Activated effector memory CD4-positive, alpha-beta T cell treated with anti-CD3 and anti-CD28 coated beads, Interleukin-2, amount 50 U/mL, for 16 hours (primary cell): ENCODE data around the gene CSF3.

Experiments
- DNase-seq: peaks from one replicate; pipeline ENCODE4 v3.0.0-alpha.2; 2020

CSF3 gene, protein sequence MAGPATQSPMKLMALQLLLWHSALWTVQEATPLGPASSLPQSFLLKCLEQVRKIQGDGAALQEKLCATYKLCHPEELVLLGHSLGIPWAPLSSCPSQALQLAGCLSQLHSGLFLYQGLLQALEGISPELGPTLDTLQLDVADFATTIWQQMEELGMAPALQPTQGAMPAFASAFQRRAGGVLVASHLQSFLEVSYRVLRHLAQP

GRCh38 chr17:40015005-40015997 is at the start of gene CSF3:
Gene CSF3 (plus strand): TSS chr17:40015440. CDS start chr17:40015475, 35 bp downstream.
- DNase-seq, result no peak

DNA sequence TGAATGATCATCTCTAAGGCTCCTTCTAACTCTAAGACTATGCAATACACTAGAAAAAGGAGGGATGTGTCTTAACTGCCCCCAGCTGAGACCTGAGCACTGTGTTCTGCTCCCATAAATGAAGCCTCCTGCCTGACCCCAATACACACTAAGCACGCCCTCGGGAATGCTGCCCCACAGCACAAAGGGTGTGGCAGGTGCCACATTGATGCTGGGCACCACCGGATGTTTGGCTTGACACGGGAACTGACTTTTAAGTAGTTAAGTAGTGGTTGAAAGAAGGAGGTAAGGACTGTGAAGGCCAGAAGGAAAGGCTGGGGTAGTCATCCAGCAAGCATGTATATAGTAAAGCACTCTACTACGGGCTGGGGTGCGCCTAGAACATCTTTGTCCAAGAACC is 48.5 kb upstream of the CSF3 start:
- DNase-seq, result no peak

- DNase-seq, result no peak
Measured at GRCh38 chr17:39968761-39969160, 46.5 kb upstream of the CSF3 start.

DNA sequence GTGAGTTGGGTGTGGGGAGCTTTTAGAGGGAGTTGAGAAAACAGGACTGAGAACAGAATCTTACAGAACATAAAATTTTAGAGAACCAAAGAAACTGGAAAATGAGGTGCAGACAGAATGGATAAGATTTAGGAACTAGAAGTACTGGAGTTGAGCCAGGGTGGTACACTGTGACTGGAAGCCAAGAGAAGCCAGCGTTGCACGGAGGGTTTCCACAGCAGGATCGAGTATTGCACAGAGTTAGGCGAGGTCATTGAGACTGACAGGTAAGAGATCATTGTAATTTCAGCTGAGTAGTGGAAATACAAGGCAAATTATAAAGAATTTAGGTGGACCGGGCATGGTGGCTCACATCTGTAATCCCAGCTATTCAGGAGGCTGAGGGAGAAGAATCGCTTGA is 45.9 kb upstream of the CSF3 start:
- DNase-seq, result no peak

GRCh38 chr17:39970157-39970692 is 45.0 kb upstream of the CSF3 start:
- DNase-seq, result no peak

GRCh38 chr17:39971076-39971603 is 44.1 kb upstream of the CSF3 start:
- DNase-seq, result no peak

DNA sequence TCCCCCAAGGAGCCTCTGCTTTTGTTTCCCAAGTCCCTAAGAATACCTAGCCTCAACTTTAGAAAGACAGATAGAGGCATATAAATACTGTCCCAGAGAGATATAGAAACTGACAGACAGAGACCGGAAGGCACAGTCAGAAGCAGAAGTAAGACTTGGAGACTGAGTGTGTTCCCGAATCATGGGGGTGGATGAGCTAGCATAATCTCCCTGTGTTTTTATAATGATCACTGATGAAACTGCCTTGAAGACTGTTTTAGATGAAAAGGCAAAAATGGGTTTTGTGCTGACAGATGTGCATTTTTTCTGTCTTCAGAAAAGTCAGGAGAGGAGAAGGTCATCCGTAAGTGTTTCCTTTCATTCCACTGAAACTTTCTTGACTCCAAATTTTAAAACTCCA is 43.0 kb upstream of the CSF3 start:
- DNase-seq, result no peak

DNA sequence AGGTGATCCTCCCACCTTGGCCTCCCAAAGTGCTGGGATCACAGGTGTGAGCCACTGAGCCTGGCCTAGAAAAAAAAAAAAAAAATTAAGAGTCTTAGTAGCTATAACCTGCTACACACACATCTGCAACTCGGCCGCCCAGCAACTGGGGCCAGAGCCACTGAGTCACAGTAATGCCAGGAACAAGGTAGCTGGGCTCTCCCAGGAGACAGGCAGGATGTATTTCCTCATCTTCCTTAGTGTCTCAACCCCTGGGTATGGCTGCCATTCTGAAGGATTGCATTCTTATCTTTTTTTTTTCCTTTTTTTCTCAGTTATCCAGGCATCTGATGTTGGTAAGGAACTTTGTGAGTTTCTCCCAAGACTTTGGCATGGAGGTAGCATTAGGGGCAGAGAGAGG is 41.7 kb upstream of the CSF3 start:
- no peak for DNase-seq

DNA sequence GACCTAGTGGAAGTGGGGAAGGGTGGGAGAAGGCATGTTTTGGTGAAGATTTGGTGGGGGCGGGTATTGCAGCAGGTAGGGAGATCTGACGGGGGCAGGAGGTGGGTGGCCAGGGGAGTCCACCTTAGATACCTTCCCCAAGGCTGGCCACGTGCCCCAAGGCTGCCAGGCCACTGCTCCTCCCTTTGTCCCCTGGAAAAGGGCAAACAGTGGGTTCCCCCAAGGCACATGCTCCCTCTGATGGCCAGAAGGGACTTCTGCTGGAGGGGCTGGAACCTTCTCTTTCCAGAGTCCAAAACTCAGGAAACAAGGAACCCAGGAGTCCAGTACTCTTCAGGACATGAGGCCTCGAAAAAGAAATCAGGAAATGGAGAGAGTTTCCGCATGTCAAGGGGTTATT is 40.8 kb upstream of the CSF3 start:
- no peak for DNase-seq

DNA sequence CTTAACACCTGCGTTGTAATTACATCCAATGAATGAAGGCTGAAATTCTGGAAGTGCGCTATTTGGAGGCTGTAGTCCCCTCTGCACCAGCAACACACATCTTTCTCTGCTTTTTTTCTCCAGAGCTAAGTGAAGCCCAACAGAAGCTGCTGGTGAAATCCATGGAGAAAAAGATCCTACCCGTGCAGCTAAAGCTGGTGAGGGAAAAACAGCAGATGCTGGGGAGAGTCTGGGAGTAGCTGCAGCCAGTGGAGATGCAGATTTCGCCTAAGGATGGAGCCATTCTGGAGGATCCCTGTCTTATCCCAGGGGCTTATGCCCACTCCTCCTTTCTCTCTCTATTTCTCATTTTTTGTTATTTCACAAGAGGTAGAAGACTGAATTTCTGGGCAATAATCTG is 39.4 kb upstream of the CSF3 start:
- DNase-seq, result no peak

GRCh38 chr17:39979016-39979670 is 36.1 kb upstream of the CSF3 start:
- no peak for DNase-seq

DNA sequence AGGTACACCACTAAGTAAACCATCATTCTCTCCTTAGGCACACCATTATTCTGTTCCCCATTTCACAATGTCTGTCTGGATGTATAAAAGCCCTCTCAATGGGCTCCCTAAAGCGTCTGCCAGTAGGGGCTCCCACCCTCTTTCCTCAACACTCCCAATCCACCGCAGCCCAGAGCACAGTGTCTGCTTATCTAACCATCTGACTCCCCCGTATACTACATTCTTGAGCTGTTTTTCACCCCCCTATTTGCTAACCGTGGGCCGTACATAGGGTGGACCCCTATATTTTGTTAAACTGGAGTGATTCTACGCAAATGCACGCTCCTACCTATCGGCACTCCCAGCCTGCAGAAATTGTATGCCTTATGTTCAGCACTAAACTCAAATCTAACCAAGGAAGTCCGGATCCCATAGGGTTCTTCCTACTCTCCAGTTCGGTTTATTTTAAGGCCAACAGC is 35.3 kb upstream of the CSF3 start:
- DNase-seq, result no peak

- DNase-seq, result peak; percentile 99
Measured at GRCh38 chr17:39980351-39981206, 34.7 kb upstream of the CSF3 start, which contains the start of gene PSMD3. Gene PSMD3 (plus strand): TSS chr17:39980807. CDS start chr17:39980971, 164 bp downstream.

DNA sequence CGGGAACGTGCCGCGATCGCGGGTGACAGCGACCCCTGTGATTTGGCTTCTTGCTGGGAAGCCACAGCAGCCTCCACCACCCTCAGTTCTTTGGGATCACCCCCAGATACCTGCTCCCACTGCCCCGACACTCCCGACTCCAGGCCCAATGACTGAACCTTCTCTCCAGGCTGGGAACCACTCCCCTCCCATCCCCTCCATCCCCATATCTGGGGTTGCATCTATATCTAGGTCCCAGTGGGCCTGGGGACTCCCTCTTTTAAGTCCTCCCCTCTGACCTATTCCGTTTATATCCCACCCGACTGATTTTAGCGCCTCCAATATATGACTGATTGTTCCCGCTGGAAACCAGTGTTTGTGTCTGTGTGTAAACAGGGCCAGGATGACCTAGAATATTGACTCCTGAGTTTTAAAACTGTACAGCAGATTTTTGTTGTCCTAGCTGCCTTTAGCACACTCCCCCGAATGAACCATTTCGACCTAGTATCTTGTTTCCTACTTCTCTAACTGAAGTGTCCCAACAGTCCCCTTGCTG is 34.0 kb upstream of the CSF3 start:
- DNase-seq, result no peak

DNA sequence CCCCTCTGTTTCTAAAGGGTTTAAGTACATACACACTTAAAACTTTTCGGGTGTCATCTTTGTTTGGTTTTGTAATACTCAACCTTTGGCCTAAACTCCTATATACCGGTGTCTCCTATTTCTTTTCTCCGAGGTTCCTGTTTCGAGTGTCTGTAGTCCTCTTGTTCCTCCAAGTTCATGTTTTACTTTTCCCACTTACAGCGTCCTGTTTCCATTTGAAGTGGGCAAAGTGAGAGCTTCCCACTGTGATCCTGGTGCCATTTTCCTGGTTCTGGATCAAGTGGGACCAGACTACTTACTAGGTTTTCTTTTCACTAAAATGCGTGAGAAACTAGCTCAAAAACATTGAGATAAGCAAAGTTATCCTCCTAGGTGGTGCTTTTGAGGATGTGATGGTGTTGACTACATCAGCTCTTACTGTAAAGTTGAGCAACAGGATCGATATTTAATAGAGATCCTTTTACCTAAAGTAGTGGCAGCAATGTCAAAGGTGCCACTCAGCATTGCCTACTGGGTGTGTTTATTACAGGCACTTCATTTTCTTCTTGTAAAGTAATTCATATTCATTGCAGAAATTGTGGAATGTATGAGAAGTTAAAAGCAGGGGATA is 33.4 kb upstream of the CSF3 start:
- DNase-seq, result no peak

- DNase-seq, result no peak
Measured at GRCh38 chr17:39988206-39988810, 26.9 kb upstream of the CSF3 start.

DNA sequence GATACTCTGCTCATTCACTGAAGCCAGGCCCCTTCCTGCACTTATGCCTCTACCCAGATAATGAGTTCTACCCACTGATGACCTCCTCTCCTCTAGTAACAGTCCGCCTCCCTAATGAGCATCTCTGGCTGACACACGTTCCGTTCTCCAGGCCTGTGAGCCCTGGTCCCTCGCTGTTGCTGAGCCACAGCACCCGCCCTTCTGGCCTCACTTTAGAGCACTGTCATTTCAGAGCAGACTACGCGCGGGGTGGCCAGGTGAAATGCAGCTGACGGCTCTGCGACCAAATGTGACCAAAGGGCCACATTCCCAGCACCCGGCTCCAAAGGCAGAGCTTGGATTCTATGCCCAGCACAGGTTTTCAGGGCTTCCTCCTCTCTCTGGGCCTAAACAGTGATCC is 20.8 kb upstream of the CSF3 start:
- no peak for DNase-seq

GRCh38 chr17:39995438-39995837 is 19.8 kb upstream of the CSF3 start:
- no peak for DNase-seq

- no peak for DNase-seq
Measured at GRCh38 chr17:39996162-39996561, 19.1 kb upstream of the CSF3 start.

- DNase-seq, result no peak
Measured at GRCh38 chr17:39996800-39997199, 18.4 kb upstream of the CSF3 start.

- no peak for DNase-seq
Measured at GRCh38 chr17:39997543-39997942, 17.7 kb upstream of the CSF3 start.
